CD1c-positive myeloid dendritic cell (primary cell): ENCODE measurements around the gene RNF31.

Experiments
- DNase-seq: peaks from one replicate; pipeline ENCODE4 v3.0.0-alpha.2; 2016; ENCODE audit errors: extremely low spot score

Gene RNF31

DNA sequence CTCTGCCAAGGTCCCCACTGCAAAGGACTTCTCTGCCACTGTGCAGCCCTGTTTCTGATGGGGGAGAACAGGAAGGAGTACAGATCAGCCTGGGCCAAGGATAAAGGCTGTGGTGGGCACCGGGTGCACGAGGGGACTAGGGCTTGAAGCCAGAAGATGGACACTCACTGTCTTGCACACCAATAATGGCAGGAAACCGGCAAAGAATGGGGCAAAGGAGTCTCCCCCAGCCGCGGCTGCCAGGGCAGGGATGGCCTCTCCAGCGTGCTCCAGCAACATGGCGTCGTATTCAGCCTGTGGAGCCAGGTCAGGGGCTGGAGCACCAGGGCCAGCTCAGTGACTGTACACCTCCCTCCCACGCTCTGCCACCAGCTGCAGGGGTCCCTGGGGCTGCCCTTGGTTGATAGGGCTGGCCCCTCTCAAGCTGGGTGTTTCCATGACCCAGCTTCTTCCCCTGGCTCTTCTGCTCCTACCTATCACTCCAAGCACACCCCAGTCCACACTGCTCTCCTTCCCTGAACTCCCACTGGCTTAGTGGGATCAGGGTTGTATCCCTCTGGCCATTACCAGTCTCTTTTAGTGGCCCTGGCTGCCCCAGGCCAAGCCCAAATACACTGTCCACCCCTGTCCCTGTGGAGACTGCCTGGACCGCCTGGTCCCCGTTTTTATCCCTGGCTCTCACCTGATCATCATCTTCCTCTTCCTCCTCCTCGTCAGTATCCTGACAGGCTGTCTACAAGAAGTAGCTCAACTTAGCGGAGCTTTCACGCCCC, 35.0 kb downstream of the RNF31 start:
- no peak for DNase-seq

DNA sequence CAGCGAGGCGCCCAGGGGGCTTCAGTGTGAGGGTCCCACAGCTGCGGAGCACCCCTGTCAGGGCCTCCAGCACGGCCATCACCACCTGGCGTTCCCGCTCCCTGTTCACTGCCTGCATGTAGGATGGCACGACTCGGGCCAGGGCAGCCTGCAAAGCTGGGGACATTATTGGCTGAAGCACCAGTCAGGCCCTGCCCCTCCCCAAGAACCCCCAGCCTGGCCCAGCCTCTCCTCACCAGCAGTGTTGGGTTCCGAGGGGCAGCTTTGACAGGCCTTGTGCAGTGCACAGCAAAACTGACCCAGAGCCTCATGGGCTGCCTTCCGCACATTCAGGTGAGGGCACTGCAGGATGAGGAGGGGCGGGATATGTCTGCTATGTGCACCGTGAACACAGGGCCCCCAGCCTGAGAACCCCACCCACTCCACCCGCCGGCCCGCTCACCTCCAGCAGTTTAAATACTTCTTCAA, 35.8 kb downstream of the RNF31 start:
- DNase-seq, result no peak

DNA sequence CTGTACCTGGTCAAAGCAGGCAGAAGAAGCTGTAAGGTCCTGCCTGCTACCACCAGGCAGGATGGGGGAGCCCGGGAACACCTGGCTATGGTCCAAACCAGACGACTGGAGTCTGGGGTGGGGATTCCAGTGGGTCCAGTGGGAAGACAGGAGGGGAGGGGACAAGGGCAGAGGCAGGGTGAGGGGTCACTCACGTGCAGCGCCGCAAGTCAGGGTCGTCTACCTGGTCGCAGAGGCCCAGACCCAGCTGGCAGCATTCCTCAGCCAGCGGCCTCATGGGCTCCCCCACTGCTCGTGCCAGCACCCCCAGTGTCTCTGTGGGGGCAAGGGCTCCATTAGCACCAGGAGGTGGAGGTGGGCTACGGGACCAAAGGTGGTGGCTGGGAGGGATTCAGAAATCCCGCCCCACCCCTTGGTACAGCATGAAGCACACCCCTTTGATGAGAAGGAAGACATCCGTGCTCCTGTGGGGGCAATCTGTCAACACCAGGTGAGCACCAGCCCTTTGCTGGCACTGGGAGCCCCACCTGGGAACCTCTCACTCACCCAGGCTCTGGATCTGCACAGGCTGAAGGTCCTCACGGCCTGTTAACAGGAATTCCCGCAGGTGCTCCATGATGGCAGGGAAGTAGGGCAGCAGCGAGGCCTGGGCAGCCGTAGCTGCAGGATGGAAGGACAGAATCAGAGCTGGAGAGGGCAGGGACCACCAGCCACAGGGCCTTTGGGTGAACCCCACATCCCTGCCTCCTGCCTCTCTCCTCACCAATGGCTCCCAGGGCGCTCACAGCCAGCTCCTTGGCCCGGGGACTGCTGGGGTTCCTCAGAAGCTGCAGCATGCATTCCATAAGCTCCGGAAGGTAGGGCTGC, 37.0 kb downstream of the RNF31 start:
- no peak for DNase-seq

DNA sequence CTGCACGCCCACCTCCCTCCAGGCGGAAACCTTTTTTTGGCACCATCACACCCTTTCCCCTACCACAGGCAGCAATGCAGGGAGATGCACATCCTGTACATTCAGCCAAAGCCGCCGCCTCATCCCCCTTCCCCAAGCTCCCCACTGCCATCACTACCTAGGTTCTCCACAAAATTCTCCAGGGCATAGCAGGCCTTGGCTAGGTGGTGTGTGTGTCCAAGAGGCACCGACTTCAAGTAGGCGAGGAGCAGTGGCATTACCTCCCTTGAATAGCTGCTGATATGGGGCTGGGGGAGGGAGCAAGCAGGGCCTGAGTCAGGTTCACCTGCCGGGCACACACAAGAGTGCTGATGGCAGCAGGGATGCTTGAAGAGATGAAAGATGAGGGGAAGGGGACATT, 37.7 kb downstream of the RNF31 start:
- DNase-seq, result no peak

DNA sequence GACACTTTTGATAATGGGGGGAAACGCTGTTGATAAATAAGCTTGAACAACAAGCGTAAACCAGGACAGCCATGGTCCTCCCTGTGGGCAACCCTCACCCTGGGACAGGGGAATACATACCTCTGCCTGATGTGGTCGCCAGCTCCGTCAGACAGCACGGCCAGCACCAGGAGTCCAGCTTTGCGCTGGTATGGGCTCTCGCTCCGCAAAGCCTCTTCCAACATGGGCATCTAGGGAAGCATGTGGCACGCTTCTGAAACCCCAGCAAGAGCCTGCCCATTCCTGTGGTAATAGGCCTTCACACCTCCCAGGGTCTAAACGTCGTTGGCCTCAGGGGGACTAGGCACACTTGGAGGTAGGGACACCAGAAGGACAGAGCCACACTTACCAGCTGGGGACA, 38.4 kb downstream of the RNF31 start:
- no peak for DNase-seq

DNA sequence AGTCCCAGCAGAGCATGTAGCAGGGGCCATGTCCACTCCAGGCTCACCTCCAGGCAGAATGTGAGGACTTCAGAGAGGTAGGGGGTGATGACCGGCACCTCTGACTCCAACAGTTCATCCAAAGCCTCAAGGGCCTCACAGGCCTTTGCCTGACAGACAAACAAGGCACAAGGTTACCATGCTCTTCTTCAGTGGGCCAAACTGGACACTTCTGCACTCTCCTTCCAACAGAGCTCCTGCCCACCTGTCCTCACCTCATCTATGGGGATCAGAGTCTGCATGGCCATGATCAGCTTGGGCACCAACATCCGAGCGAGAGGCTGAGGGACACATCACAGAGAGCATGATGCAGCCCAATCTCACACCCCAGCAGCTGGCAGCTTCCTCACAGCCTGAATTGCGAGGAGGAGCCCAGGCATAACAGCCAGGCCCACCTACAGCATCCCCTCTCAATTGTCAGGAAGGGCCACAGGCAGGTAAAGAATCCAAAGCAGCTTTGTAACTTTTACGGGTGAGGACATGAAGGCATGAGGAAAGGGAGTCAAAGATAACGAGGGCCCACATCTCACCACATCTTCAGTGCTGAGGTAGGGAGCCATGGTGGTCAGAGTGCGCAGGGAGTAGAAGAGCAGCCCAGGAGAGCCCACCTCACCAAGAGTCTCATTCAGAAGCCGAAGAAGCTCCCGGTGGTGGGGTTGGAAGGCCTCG, 39.7 kb downstream of the RNF31 start:
- no peak for DNase-seq

DNA sequence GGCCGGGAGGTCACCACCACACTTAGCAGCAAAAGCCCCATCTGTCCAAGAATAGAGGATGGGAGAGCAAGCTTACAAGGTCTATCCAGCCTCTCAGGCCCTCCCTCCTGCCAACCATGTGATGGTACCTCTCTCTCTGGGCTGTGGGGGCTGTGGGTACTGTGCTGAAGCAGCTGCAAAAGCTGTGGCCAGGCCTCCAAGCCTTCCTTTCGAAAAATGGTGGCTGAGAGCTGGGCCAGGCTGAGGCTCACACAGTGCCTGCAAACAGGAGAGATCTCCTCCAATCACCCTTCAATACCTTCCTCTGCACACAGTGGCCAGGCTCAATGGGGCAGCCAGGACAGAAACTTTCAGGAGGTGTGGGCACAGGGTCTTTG, 40.2 kb downstream of the RNF31 start:
- DNase-seq, result no peak

DNA sequence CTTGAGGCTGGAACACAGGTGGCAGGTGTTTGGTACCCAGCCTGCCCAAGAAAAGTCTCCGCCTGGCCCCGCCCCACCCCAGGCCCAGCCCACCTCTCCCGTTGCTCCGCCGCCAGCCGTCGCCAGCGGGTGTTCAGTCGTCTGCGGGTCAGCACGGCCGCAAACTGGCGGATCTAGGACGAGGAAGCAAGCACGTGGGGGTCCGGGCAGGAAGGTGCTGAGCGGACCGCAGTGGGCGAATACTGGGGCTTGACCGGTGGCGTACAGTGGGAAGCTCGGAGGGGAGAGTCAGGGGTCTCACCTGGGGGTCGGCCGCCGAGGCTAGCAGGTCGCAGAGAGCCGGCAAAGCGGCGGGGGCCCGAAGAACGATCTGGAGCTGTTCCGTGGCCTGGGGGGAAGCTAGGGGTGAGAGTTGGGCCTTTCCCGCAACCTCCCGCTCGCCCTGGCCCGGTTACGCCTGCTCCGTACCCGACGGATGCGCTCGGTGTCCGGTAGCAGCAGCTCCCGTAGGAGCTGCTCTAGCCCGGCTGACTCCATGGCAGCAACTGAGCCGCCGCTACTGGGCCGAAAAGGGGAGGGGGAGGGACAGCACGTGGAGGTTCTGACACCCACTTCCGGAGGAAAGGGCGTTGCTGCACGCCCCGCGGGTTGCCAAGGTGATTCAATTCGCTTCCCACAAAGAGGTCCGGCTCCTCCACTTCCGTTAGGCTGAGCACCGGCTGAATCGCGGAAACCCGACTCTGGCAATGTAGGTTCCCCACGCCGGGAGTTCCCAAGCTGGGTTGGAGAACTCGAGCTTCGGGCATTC, 41.2 kb downstream of the RNF31 start, which contains the start of gene IPO4:
TSS of gene IPO4 (minus strand) at position 566 of the 808 bp plus-strand sequence. CDS start at position 537, 29 bp downstream.
- peak; percentile 98 for DNase-seq

DNA sequence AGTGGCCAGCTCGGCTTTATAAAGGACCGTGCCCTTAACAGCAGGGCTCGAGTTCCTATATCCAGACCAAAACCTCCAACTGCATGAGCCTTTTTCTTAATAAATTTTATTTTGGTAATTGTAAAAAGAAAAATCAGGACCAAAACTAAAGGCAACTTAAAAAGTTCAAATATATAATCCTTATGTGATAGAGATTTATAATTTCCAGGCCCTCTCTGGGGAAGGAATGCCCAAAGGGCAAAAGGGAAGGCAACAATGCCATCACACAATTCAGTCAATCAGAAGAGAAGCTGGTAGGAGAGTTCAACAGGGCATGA, 41.7 kb downstream of the RNF31 start:
- DNase-seq, result no peak

DNA sequence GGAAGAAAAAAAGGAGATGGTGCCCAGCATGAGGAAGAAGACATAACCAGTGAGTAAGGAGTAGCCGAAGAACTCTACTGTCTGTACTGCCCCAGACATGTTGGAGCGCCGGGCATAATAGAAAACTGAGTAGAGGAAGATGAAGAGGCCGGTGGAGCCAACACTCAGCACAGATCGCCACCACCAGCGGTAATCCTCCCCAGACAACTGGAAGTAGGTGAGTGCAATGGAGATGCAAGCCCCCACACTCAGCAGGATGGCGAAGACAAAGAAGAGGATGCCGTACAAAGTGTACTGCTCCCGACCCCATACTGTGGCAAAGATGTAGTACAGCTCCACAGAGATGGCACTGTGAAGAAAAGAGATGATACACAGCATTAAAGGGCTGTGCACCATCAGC, 42.2 kb downstream of the RNF31 start:
- no peak for DNase-seq

DNA sequence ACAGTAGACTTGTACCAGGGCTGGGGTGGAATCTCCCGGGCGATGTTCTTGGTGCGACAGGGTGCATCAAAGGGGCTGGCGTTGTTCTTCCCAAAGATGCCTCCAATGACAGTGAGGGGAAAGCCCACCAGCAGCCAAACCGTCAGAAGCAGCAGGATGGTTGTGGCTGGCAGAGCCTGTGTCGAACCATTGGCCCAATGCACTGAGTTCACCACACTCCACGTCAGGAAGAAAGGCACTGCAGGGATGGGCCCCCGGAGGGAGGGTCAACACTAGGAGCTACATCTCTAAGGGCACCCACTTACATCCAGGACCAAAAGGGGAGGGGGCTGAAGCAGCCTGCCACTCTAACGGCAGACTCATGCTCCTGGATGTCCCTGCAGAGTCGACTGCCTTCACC, 43.1 kb downstream of the RNF31 start:
- no peak for DNase-seq

DNA sequence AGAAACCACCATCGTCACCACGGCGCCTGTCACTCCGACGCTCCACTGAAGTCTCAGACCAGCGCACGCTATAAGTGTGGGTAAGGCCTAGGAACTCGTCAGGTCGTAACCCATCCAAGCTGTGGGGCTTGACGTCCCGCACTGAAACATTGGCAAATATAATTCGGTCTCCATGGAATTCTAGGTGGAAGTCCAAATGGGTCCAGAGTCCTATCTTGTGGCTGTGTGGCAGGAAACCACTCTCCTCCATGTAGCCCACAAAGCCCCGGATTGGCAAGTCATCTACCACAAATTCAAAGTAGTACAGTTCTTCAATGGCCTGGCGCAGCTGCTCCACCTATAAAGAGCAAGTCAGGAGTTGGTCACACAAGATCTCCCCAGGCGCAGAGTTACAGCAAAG, 45.6 kb downstream of the RNF31 start:
- DNase-seq, result no peak

DNA sequence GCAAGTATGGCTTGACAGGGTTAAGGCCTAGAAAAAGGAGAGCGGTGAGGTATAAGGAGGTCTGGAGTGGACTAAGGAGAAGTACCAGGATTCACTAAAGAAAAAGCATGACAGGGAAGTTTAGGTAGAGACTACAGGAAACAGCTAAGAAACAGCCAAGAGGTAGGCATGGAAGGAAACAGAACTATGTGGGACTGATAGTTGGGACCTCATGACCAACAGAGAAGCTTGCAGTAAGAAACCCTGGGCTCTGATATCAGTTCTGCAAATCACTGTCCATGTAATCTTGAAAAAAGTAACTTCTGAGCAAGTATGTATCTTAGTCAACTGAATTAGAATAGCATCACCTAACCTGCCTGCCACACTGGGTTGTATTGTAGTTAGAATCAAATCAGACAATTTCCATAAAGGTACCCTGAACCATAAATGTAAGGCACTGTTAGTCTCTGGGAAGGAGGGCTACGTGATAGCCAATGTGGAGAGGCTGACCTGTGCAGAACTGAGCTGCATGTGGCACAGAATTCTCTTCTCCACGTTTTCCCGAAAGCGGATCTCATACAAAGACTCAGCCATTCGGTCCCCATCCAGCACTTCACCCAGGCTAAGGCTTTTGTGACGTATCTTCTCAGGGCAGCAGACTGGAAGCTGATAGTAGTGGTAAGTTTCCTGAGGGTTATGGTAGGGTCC, 47.0 kb downstream of the RNF31 start:
- DNase-seq, result peak; percentile 42

DNA sequence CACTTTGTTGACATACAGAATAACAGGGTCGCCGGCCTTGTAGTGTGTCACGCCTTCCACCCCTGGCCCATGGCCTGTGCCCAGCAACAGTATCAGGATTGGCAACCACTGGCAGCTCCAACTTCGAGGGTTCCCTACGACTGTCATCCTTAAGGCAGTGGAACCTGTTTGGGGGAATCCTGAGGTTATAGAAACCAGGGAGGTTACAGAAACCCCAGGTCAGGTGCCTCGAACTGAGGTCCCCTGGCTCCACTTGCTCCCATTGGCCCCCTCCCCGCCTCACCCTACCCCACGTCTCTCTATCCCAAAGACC, 47.5 kb downstream of the RNF31 start:
- no peak for DNase-seq

DNA sequence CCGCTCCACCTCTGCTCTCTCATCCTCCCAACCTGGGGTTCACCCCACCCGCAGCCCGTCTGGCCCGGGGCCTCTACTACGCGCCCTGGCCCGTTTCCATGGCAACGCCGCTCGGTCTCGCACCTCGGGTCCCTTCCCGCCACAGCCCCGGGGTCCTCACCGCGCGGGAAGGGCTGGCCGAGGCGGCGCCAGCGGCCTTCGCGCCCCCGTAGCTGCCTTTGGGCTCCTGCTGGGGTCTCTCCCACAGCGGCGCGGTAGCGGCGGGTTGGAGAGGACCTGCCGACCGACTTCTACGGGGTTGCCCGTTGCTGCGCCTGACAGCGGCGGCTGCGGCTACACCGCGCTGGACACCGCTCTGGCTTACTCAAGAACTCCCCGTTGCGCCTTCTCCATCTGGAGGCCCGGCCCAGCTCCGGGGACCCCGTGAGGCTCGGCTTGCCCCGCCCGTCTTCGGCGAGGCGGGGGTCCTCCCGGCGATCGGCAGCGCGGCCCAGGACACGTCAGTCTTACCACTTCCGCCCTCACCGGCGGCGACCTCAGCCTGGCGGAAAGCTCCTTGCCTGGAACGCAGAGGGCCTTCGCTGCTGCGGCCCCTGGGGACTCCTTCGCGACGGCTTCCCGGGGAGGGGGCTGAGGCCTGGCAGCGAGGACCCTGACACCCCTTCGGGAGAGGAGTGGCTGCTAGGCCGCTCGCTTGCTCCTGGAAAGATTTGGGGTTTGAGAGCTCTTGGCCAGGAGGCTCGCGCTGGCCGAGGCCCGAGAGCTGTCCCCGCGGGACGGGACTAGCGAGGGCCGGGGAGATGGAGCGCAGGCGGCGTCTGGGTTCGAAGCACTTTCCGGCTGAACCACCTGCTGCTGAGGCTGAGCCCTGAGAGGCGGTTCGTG, 48.1 kb downstream of the RNF31 start, which contains the start of gene TM9SF1:
TSS of gene TM9SF1 (minus strand) at position 256 of the 885 bp plus-strand sequence. CDS start 422 bp downstream, outside the sequence.
- DNase-seq, result peak; percentile 88

DNA sequence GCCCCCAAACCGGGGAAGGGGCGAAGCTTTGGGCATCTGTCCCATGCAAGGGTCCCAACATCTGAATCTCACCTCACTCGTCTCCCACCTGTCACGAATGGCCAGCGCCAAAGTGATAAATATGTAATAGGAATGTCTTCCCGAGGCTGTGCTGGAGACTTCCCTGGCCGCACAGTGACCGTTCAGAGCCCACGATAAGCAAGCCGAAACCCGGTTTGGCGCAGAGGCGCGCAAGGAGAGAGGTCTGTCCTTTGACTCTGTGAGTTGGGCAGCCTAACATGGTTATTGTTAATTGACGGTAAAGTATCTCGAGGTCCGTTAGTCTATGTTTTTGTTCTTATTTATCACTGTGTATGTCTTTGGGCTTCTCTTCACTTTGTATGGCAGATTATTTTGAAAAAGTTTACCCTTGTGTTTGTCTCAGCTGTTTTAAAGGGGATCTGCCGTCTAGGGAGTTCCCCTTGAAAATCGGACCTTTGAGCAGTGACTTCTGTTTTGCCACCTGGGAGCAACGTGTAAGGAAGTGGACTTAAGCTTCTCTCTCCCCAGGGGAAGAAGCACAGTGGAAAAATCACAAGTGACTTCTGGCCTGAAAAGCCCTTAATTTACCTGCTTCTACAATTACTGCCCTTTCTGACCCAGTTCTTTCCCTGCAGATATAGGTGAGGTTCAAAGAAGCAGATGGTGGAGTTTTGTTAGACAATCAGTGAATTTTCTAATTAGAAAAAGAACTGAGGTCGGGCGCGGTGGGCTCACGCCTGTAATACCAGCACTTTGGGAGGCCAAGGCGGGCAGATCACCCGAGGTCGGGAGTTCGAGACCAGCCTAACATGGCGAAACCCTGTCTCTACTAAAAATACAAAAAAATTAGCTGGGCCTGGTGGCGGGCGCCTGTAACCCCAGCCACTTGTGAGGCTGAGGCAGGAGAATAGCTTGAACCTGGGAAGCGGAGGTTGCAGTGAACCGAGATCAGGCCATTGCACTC, 49.1 kb downstream of the RNF31 start:
- DNase-seq, result peak; percentile 51

DNA sequence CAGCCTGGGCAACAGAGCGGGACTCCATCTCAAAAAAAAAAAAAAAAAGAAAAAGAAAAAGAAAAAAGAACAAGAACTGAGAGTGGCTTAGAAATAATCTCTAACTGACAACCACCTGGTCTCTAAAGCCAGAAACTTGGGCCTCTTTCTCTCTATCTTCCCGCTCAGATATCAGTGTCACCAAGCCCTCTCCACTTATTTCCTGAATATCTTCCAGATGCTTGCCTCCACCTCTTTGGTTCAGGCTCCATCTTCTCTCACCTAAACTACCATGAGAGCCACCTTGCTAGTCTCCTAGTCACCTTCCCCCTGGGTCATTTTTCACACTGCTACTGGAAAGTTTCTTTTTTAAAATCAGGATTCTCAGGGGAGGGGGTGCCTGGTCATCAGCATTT, 49.8 kb downstream of the RNF31 start:
- DNase-seq, result no peak

DNA sequence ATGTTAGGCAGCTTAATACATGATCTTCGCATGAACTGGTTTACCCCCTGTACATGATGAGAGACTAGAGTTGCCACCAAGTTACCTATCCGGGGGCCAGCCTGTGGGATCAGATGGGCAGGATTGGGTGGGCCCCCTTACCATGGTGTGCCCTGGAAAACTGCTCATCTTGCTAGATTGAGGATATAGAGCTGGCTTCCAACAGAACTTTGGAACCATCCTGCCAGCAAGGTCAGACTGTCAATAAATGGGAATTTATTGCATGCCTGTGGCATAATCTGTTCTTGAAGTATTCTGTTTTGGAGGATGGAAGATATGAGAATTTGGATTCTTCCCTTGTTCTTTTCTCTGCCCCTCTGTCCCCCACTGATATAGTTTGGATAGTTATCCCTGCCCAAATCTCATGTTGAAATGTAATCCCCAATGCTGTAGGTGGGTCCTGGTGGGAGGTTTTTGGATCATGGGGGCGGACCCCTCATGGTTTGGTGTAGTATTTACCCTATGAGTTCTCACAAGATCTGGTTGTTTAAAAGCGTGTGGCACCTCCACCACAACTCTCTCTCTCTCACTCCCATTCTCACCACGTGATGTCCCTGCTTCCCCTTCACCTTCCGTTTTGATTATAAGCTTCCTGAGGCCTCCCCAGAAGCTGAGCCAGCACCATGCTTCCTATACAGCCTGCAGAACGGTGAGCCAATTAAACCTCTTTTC, 51.7 kb downstream of the RNF31 start:
- DNase-seq, result no peak
